OCI-LY1 (cell line): ENCODE results near the gene ARID3A.

ENCODE experiments used
- CTCF ChIP-seq: fragments of 200-600 bp; sonication (generic), shearing (Covaris generic); IDR thresholded peaks from 2 replicates; pipeline ENCODE4 v1.5.1; 2017; ENCODE audit warnings: mild to moderate bottlenecking, antibody characterized with exemption, low read length, moderate library complexity, mixed read lengths
- EZH2 ChIP-seq: fragments of 200-600 bp; sonication (generic), shearing (Covaris generic); IDR thresholded peaks from 2 replicates; pipeline ENCODE4 v1.8.0; 2017; ENCODE audit warnings: borderline replicate concordance, mixed run types, mild to moderate bottlenecking, antibody characterized with exemption, low read length, moderate library complexity, mixed read lengths

- TF ChIP-seq EZH2 (no peak), CTCF (no peak)
These were observed 51.2 kb downstream of the ARID3A start for GRCh38 chr19:977058-977464.
